ENCODE results near the gene ADAT2. TPM values are rescaled to one million over a fixed set of nuclear protein-coding genes. Genes with fewer than 3 reads are reported as not detected.
A peak's percentile ranks its signal among the peaks of the same experiment; 100 is the strongest.
"Not testable (repeated sequence)": the region's sequence is repeated elsewhere in the genome, so short reads cannot be mapped to it uniquely, and the experiment has no call there.

The ADAT2 gene
- total RNA-seq, 4 donors from 2014 or later: 3.5 to 12.0 (median 6.7) TPM

- TF ChIP-seq CTCF (IDR thresholded peaks at IDR 0.05): no peak
- no peak for TF ChIP-seq POLR2A (IDR thresholded peaks at IDR 0.05)
- Histone ChIP-seq H3K9me3 (no peaks in the 10 kb centered on the region), H3K4me1 (peaks cover 1 to 54% (median 13%) of the 10 kb centered on the region in 3 donors), H3K27ac (peak overlapping the region in 3 of 4 donors; percentile 72 to 90 (median 86)), H3K4me3 (peak overlapping the region; percentile 50 to 80 (median 76)), H3K36me3 (peaks cover 0 to 7% (median 0%) of the 10 kb centered on the region in 3 donors), H3K27me3 (no peaks in the 10 kb centered on the region)
- DNase-seq: no peak
- intact Hi-C loops (cut with DNase I): no loop called here
- WGBS, 2 donors: 21 to 32% methylated on average over 4 of the region's 4 CpGs
Measured at GRCh38 chr6:143451531-143451930, 1.0 kb upstream of the ADAT2 start.

GRCh38 chr6:143449714-143450452 is 612 bp downstream of the ADAT2 start:
- Histone ChIP-seq H3K4me1 (peaks cover 0 to 43% (median 13%) of the 10 kb centered on the region in 3 donors), H3K27me3 (no peaks in the 10 kb centered on the region), H3K36me3 (peaks cover 0 to 7% (median 0%) of the 10 kb centered on the region in 3 donors), H3K4me3 (peak overlapping the region; percentile 50 to 80 (median 76)), H3K9me3 (no peaks in the 10 kb centered on the region), H3K27ac (peak overlapping the region; percentile 72 to 90 (median 85))
- WGBS, 2 donors: 2 to 4% methylated on average over 19 of the region's 19 CpGs
- intact Hi-C loops (cut with DNase I): no loop called here
- TF ChIP-seq POLR2A (IDR thresholded peaks at IDR 0.05): no peak
- DNase-seq: no peak

GRCh38 chr6:143449082-143449713 is 1.3 kb downstream of the ADAT2 start:
- H3K36me3 ChIP-seq: peaks cover 0 to 7% (median 0%) of the 10 kb centered on the region in 3 donors
- peak overlapping the region; percentile 50 to 80 (median 76) for H3K4me3 ChIP-seq
- no peak for DNase-seq
- peaks cover 0 to 43% (median 13%) of the 10 kb centered on the region in 3 donors for H3K4me1 ChIP-seq
- 62 to 63% methylated on average over 6 of the region's 6 CpGs for WGBS, 2 donors
- intact Hi-C loops (cut with DNase I): no loop called here
- no peak for TF ChIP-seq CTCF (IDR thresholded peaks at IDR 0.05)
- no peak for TF ChIP-seq POLR2A (IDR thresholded peaks at IDR 0.05)
- H3K9me3 ChIP-seq: no peaks in the 10 kb centered on the region
- no peaks in the 10 kb centered on the region for H3K27me3 ChIP-seq
- peak overlapping the region in 3 of 4 donors; percentile 72 to 90 (median 86) for H3K27ac ChIP-seq

- H3K9me3 ChIP-seq; H3K36me3 ChIP-seq; H3K4me3 ChIP-seq; H3K27me3 ChIP-seq; intact Hi-C loops (cut with DNase I); H3K27ac ChIP-seq; DNase-seq: not testable (repeated sequence)
- WGBS, 2 donors: 100% methylated on average over 2 of the region's 2 CpGs
- peaks cover 0 to 34% (median 13%) of the 10 kb centered on the region in 3 donors for H3K4me1 ChIP-seq
Measured at GRCh38 chr6:143447865-143448264, 2.6 kb downstream of the ADAT2 start.

GRCh38 chr6:143443096-143443495 is 7.4 kb downstream of the ADAT2 start:
- no peak for DNase-seq
- Histone ChIP-seq H3K27ac (no peak overlapping the region), H3K4me3 (no peak overlapping the region), H3K4me1 (no peaks in the 10 kb centered on the region), H3K36me3 (peaks cover 0 to 23% (median 0%) of the 10 kb centered on the region in 3 donors), H3K27me3 (no peaks in the 10 kb centered on the region), H3K9me3 (no peaks in the 10 kb centered on the region)
- intact Hi-C loops (cut with DNase I): no loop called here
- 92 to 96% methylated on average over 2 of the region's 2 CpGs for WGBS, 2 donors
- TF ChIP-seq POLR2A (IDR thresholded peaks at IDR 0.05) (no peak), CTCF (IDR thresholded peaks at IDR 0.05) (no peak)
